Colonic mucosa (tissue), 4 donors: Measurements from ENCODE around the gene NTNG1. TPM values are rescaled to one million over a fixed set of nuclear protein-coding genes. Genes with fewer than 3 reads are reported as not detected.

Source experiments
- DNase-seq: peaks from one replicate; pipeline ENCODE4 v3.0.0-alpha.2; 2020
- H3K27ac ChIP-seq: fragments of 200-600 bp; one replicate; pipeline ENCODE4 v1.8.0; 2021
- H3K27me3 ChIP-seq: fragments of 200-600 bp; one replicate; pipeline ENCODE4 v1.8.0; 2021
- H3K36me3 ChIP-seq: fragments of 200-600 bp; one replicate; pipeline ENCODE4 v1.8.0; 2021
- H3K4me1 ChIP-seq: fragments of 200-600 bp; one replicate; pipeline ENCODE4 v1.8.0; 2021; ENCODE audit warnings: mild to moderate bottlenecking
- H3K4me3 ChIP-seq: fragments of 200-600 bp; one replicate; pipeline ENCODE4 v1.8.0; 2021
- H3K9ac ChIP-seq, 2 donors: one replicate each; pipeline ENCODE4 v1.7.0; 2013; ENCODE audit warnings: control low read depth in 2 of 2, low read depth in 2 of 2, low read length in 2 of 2
- H3K9me3 ChIP-seq: fragments of 200-600 bp; one replicate; pipeline ENCODE4 v1.8.0; 2021
- intact Hi-C: fragments of 100-400 bp; cut with DNase I; formaldehyde crosslinking; loops from one replicate; pipeline ENCODE4 v1.14.1; 2022
- total RNA-seq, 2 donors: library from RNA; stranded (reverse); fragmentation: NEBNext Ultra II Directional in 1 of 2; extraction: Animal tissue kit (Norgen Biotek cat#: 25700) in 1 of 2; gene quantifications; one replicate each; pipeline ENCODE4 v1.2.1, GENCODE V29; 2021
- TF ChIP-seq, protein P1 (sequence below): fragments of 200-600 bp; IDR thresholded peaks from one replicate; pipeline ENCODE4 v1.8.0; 2022; ENCODE audit warnings: antibody characterized with exemption, mild to moderate bottlenecking
- donor health status: healthy.
- donor health status: DM: no; HTN: no; CAD: no.
- donor health status: DM: no; HTN: no; CAD: no.

NTNG1 gene
- total RNA-seq, 2 donors from 2014 or later, result 0.30 to 0.88 TPM

DNA sequence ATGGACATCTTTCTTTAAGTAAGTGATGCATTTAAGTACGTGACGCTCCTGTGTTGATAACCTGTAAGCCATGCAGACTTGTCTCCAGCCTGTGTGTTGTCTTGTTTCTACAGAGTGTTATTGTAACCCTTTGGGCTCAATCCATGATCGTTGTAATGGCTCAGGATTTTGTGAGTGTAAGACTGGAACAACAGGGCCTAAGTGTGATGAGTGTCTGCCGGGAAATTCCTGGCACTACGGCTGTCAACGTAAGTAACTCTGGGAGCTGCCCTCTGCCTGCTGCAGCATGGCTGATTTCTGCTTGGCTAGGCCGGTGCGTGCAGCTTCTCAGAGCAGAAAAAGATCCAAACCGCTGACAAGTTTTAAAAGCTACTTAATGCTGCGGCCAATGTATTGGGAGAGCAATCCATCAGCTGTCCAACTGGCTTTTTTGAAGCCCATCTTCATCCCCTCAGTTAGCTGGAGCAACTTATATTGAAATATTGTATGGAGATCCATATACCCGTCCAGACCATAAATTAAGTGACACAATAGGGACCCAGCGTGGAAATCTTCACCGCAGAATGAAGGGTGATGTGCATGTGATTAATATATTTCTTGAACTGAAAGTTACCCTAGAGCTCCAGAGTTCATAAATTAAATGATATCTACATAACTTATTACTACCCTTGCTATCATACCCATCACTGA, 295.9 kb downstream of the NTNG1 start:
- H3K36me3 ChIP-seq, result no peaks in the 10 kb centered on the region
- no peaks in the 10 kb centered on the region for H3K9me3 ChIP-seq
- no peaks in the 10 kb centered on the region for H3K4me1 ChIP-seq
- no peak overlapping the region for H3K4me3 ChIP-seq
- intact Hi-C loops, result no loop called here
- TF ChIP-seq, protein P1, sequence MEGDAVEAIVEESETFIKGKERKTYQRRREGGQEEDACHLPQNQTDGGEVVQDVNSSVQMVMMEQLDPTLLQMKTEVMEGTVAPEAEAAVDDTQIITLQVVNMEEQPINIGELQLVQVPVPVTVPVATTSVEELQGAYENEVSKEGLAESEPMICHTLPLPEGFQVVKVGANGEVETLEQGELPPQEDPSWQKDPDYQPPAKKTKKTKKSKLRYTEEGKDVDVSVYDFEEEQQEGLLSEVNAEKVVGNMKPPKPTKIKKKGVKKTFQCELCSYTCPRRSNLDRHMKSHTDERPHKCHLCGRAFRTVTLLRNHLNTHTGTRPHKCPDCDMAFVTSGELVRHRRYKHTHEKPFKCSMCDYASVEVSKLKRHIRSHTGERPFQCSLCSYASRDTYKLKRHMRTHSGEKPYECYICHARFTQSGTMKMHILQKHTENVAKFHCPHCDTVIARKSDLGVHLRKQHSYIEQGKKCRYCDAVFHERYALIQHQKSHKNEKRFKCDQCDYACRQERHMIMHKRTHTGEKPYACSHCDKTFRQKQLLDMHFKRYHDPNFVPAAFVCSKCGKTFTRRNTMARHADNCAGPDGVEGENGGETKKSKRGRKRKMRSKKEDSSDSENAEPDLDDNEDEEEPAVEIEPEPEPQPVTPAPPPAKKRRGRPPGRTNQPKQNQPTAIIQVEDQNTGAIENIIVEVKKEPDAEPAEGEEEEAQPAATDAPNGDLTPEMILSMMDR, result no peak
- no peak overlapping the region for H3K9ac ChIP-seq
- H3K27me3 ChIP-seq, result no peaks in the 10 kb centered on the region
- no peak overlapping the region for H3K27ac ChIP-seq
- no peak for DNase-seq

DNA sequence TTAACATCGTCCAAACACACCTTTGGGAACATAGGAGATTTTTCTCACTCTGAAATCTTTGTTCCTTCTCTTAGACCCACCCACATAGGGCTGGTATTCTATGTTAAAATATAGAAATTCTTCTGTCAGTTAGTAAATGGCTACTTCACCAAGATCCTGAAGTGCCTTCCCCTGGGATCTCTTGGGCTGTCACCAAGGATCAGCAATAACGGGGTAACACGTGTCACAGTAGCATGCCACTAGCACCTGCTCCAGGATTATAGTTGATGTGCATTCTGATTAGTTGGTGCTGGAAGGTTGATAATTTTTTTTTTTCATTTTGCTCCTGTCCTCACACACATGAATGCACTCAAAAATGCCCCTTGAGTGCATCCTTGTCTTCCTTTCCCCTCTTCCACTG, 298.7 kb downstream of the NTNG1 start:
- Histone ChIP-seq H3K36me3 (no peaks in the 10 kb centered on the region), H3K4me1 (no peaks in the 10 kb centered on the region), H3K27me3 (no peaks in the 10 kb centered on the region), H3K4me3 (no peak overlapping the region), H3K9me3 (no peaks in the 10 kb centered on the region), H3K27ac (no peak overlapping the region), H3K9ac (no peak overlapping the region)
- intact Hi-C loops, result no loop called here
- no peak for DNase-seq
- TF ChIP-seq, protein P1, result no peak

- no peaks in the 10 kb centered on the region for H3K4me1 ChIP-seq
- TF ChIP-seq, protein P1, result no peak
- H3K4me3 ChIP-seq, result no peak overlapping the region
- no peaks in the 10 kb centered on the region for H3K27me3 ChIP-seq
- no peak overlapping the region for H3K27ac ChIP-seq
- no peak overlapping the region for H3K9ac ChIP-seq
- DNase-seq, result no peak
- intact Hi-C loops, result no loop called here
- H3K9me3 ChIP-seq, result no peaks in the 10 kb centered on the region
- no peaks in the 10 kb centered on the region for H3K36me3 ChIP-seq
Observed at GRCh38 chr1:107442551-107442950, 301.7 kb downstream of the NTNG1 start.

- Histone ChIP-seq H3K36me3 (no peaks in the 10 kb centered on the region), H3K4me3 (no peak overlapping the region), H3K27me3 (no peaks in the 10 kb centered on the region), H3K27ac (no peak overlapping the region), H3K4me1 (no peaks in the 10 kb centered on the region), H3K9me3 (no peaks in the 10 kb centered on the region), H3K9ac (no peak overlapping the region)
- intact Hi-C loops, result no loop called here
- TF ChIP-seq, protein P1, result no peak
- no peak for DNase-seq
Observed at GRCh38 chr1:107443027-107443426, 302.2 kb downstream of the NTNG1 start.

- H3K27me3 ChIP-seq, result no peaks in the 10 kb centered on the region
- no peak overlapping the region for H3K4me3 ChIP-seq
- no peaks in the 10 kb centered on the region for H3K9me3 ChIP-seq
- H3K9ac ChIP-seq, result no peak overlapping the region
- DNase-seq, result no peak
- TF ChIP-seq, protein P1, result no peak
- no peak overlapping the region for H3K27ac ChIP-seq
- H3K4me1 ChIP-seq, result no peaks in the 10 kb centered on the region
- intact Hi-C loops, result no loop called here
- no peaks in the 10 kb centered on the region for H3K36me3 ChIP-seq
Observed at GRCh38 chr1:107443860-107444259, 303.0 kb downstream of the NTNG1 start.
